A549 treated with ZK216348 at 1 μM for 4 hours (cell line): Measurements from ENCODE around the gene PDE6A. TPM values are rescaled to one million over a fixed set of nuclear protein-coding genes. Genes with fewer than 3 reads are reported as not detected.

Source experiments
- total RNA-seq: library from RNA; stranded (reverse); fragments of 200-300 nt; extraction: Qiagen RNA extraction; gene quantifications from 5 replicates; pipeline ENCODE4 v1.2.3, GENCODE V29; 2022; ENCODE audit warnings: low read depth

The PDE6A gene
- 0.19 to 0.38 TPM (median 0.25 TPM) in 5 replicates for total RNA-seq

DNA sequence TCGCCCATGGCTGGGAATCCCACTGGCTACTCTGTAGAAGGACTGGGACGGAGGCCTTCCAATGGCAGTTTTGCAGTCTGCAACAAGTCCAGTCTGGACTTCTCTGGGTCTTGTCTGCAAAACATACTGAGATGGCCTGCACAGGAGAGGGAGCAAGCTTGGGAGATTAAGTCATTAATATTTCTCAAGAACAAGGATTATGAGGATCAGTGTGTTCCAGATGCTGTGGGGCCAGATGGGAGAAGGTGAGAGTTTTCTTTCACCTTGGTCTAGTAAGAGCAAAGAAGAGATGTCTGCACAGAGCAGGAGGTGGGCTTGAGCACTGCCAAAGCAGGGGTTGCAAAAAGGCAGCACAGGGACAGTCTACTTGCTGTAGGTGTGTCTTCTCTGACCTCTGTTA is at the start of gene PDE6A:
TSS of gene PDE6A (minus strand) at position 128 of the 400 bp plus-strand sequence. CDS start at position 8, 120 bp downstream.

DNA sequence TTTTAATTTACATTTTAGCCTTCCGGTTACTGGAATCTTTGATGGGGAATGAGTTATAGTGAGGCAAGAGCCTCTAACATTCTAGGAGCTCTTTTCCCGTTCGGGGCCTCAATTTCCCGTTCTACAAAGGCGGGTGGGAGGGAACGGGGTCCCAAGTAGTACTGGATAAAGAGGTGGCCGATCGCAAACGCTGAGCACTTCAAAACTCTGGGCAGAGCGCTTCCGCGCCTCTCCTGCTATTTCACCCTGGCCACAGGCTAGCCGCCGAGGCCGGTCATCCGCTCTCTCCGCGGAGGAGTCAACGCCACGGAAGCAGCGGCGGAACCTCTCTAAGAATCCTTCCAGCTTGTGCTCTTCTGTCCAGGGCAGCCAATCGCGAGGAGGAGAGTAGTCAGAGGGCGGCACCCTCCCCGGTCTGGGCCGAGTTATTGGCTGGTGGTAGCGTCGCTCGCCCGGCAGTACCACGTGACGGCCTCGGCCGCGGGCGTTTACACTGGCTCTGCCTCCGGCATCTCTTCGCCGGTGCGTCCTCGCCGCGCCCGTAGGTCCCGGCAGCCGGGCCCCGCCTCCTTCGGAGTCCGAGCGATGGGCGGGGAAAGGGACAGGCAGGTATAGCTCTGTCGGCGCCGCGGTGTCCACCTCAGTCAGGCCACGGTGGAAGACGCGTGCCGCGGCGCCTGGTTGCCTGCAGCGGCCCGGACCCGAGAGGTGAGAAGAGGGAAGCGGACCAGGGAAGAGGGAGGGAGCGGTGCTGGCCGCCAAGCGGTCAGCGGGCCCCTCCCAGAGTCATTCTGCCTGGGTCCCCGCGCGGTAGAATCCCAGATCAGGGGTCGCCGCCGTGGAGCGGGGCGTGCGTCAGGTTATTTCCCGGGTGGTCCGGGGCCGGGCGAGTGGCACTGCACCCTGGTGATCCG is 15.9 kb upstream of the PDE6A start, which contains the start of gene SLC26A2:
TSS of gene SLC26A2 (plus strand) at position 487 of the 914 bp plus-strand sequence. CDS start 16,895 bp downstream, outside the sequence.

Other genes with a start within 250 kb of the PDE6A start
- gene PPARGC1B, start 214.5 kb downstream of the PDE6A start, total RNA-seq: 3.6 to 5.2 TPM (median 4.2 TPM) in 5 replicates
- gene SLC26A2, start 16.0 kb upstream of the PDE6A start, total RNA-seq: 24.1 to 59.9 TPM (median 50.6 TPM) in 5 replicates
- 5.2 to 8.2 TPM (median 5.8 TPM) in 5 replicates for gene TIGD6, start 55.9 kb upstream of the PDE6A start, total RNA-seq
- 25.1 to 34.0 TPM (median 32.9 TPM) in 5 replicates for gene HMGXB3, start 55.9 kb upstream of the PDE6A start, total RNA-seq
- gene CSF1R, start 141.8 kb upstream of the PDE6A start, total RNA-seq: 0.06 to 0.33 TPM (median 0.15 TPM) in 4 of 5 replicates, not detected in the other
- gene PDGFRB, start 211.1 kb upstream of the PDE6A start, total RNA-seq: 0.13 to 1.0 TPM (median 0.47 TPM) in 5 replicates
- gene CDX1, start 222.0 kb upstream of the PDE6A start, total RNA-seq: not detected in 5 replicates
- gene SLC6A7, start 245.3 kb upstream of the PDE6A start, total RNA-seq: 0.04 TPM in 2 of 5 replicates, not detected in the others